ENCODE data around the gene TTYH3. TPM values are rescaled to one million over a fixed set of nuclear protein-coding genes. Genes with fewer than 3 reads are reported as not detected.

The TTYH3 gene
- total and polyA plus RNA-seq, 2 of the 8 experiments (the other 6 are each of a cell fraction or from before 2014, with no cell fraction given), result 66.2 to 169 TPM

DNA sequence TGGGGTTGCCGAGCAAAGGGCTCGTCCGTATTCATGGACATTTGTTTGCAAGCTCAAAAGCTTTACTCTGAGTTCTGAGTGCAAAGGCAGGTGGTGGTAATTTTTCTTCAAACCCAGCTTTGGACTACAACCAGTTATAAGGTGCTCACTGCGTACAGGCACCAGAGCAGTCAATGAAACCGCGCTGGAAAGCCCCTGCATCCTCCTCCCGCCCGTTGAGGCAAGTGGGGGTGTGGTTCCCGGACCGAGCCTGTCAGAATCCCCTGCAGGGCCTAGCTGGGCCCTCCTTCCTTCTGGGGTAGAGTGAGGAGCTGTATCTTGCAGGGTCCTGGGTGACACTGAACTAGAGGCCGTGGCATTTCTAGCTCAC, 78.5 kb downstream of the TTYH3 start:
- Histone ChIP-seq H3K36me3 (ENCODE audit: control insufficient read depth in 2 of 4, insufficient read depth in 4 of 4, low read length in 3 of 4) (no peaks in the 10 kb centered on the region; a peak in 1 of 8 replicates), H3K9me3 (ENCODE audit: insufficient read depth in 2 of 2, low read depth in 1 of 2, low read length in 1 of 2) (no peaks in the 10 kb centered on the region), H3K27ac (ENCODE audit: low read depth, low read length) (no peak overlapping the region), H2BK12ac (ENCODE audit: low read depth, low read length) (0 out of 2 replicates have a peak overlapping the region, but pooled peaks have one; percentile 27), H3K56ac (replicated peaks; ENCODE audit: insufficient read length, low read depth, low read length) (no peak overlapping the region), H3K79me1 (ENCODE audit: low read depth, low read length) (no peaks in the 10 kb centered on the region), H2BK20ac (ENCODE audit: low read length) (no peak overlapping the region), H3K23ac (ENCODE audit: insufficient read length) (no peak overlapping the region), H3K23me2 (ENCODE audit: low read depth, low read length) (no peaks in the 10 kb centered on the region), H3K79me2 (ENCODE audit: control insufficient read depth in 1 of 2, insufficient read depth in 2 of 2, low read length in 2 of 2) (no peaks in the 10 kb centered on the region), H3K18ac (ENCODE audit: extremely low read depth, low read length) (no peak overlapping the region), H3K9ac (replicated peaks in 1 of 4; ENCODE audit: extremely low read depth in 1 of 4, low read depth in 3 of 4, low read length in 3 of 4) (no peak overlapping the region), H3K4me1 (replicated peaks in 1 of 4; ENCODE audit: control insufficient read depth in 3 of 4, insufficient read depth in 4 of 4, low read length in 3 of 4) (peaks cover 0 to 5% (median under 1%) of the 10 kb centered on the region in 4 experiments; a peak in 2 of 7 replicates), H3K27me3 (replicated peaks in 1 of 4; ENCODE audit: control insufficient read depth in 3 of 4, extremely low read depth in 1 of 4, insufficient read depth in 3 of 4, low read length in 3 of 4) (no peaks in the 10 kb centered on the region), H2BK120ac (replicated peaks; ENCODE audit: low read depth, low read length) (no peak overlapping the region), H3K4ac (replicated peaks; ENCODE audit: insufficient read length, low read depth, low read length) (no peak overlapping the region), H2BK15ac (ENCODE audit: low read length) (no peak overlapping the region), H3K4me3 (ENCODE audit: extremely low read depth in 1 of 4, insufficient read depth in 2 of 4, low read depth in 3 of 4, low read length in 4 of 4) (no peak overlapping the region), H2BK5ac (ENCODE audit: low read depth, low read length) (no peak overlapping the region), H4K8ac (ENCODE audit: extremely low read depth, insufficient read depth, low read length) (no peak overlapping the region), H2AFZ (ENCODE audit: low read length) (no peak overlapping the region), H4K91ac (replicated peaks; ENCODE audit: insufficient read length, low read length) (no peak overlapping the region), H4K20me1 (replicated peaks in 1 of 2; ENCODE audit: control insufficient read depth in 1 of 2, insufficient read depth in 2 of 2, low read length in 2 of 2) (peaks cover 1 to 3% of the 10 kb centered on the region in 2 experiments), H3K14ac (ENCODE audit: insufficient read length) (no peak overlapping the region), H3K4me2 (ENCODE audit: insufficient read depth in 1 of 2, low read depth in 2 of 2, low read length in 2 of 2) (no peak overlapping the region), H4K5ac (ENCODE audit: insufficient read length, low read depth, low read length) (no peak overlapping the region), H2AK5ac (ENCODE audit: low read depth, low read length) (no peak overlapping the region)
- DNase-seq (ENCODE audit: low read depth in 1 of 2, low spot score in 2 of 2), result no peak
- no peak for FAIRE-seq
- ChIA-PET CTCF (ENCODE audit: partially characterized antibody) (interaction anchor here (0.5 to 9.1 kb wide), 50 partner anchors 11 to 490 kb away, joined by 3 to 125 read pairs (median 4); partner anchors contain the start of gene AMZ1), POLR2A (ENCODE audit: partially characterized antibody) (interaction anchor here (0.9 to 2.0 kb wide), 7 partner anchors 9 to 208 kb away, joined by 3 to 6 read pairs (median 5); no protein-coding TSS in a partner anchor)
- WGBS, 2 experiments (ENCODE audit: extremely low coverage in 1 of 2, insufficient coverage in 1 of 2, insufficient read length in 1 of 2, insufficient replicate concordance in 2 of 2, low coverage in 1 of 2, low lambda C conversion rate in 2 of 2, missing lambda C conversion rate in 1 of 2), result 93% methylated on average over 11 of the region's 11 CpGs; no CpG with 5 or more reads in 1 of the 2 experiments
- no peak for TF ChIP-seq TBP (IDR thresholded peaks at IDR 0.05; ENCODE audit: low read depth, low read length)
- TF ChIP-seq, protein P1, sequence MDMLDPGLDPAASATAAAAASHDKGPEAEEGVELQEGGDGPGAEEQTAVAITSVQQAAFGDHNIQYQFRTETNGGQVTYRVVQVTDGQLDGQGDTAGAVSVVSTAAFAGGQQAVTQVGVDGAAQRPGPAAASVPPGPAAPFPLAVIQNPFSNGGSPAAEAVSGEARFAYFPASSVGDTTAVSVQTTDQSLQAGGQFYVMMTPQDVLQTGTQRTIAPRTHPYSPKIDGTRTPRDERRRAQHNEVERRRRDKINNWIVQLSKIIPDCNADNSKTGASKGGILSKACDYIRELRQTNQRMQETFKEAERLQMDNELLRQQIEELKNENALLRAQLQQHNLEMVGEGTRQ (IDR thresholded peaks at IDR 0.05; ENCODE audit: low read length), result no peak
- no peak for TF ChIP-seq NRF1 (IDR thresholded peaks at IDR 0.05; ENCODE audit: low read depth, low read length)
- TF ChIP-seq KDM1A (IDR thresholded peaks at IDR 0.05; ENCODE audit: borderline replicate concordance, low read length), result no peak
- TF ChIP-seq, protein P2, sequence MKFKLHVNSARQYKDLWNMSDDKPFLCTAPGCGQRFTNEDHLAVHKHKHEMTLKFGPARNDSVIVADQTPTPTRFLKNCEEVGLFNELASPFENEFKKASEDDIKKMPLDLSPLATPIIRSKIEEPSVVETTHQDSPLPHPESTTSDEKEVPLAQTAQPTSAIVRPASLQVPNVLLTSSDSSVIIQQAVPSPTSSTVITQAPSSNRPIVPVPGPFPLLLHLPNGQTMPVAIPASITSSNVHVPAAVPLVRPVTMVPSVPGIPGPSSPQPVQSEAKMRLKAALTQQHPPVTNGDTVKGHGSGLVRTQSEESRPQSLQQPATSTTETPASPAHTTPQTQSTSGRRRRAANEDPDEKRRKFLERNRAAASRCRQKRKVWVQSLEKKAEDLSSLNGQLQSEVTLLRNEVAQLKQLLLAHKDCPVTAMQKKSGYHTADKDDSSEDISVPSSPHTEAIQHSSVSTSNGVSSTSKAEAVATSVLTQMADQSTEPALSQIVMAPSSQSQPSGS (IDR thresholded peaks at IDR 0.05; ENCODE audit: low read length), result no peak
- TF ChIP-seq RNF2 (IDR thresholded peaks at IDR 0.05; ENCODE audit: borderline replicate concordance, low read depth, low read length, missing control alignments, poor library complexity, severe bottlenecking), result no peak
- TF ChIP-seq MAFK (IDR thresholded peaks at IDR 0.05; ENCODE audit: low read depth, low read length), result no peak
- no peak for TF ChIP-seq POLR2A (IDR thresholded peaks at IDR 0.05; ENCODE audit: control extremely low read depth in 1 of 2, low read depth in 2 of 2, low read length in 2 of 2)
- no peak for TF ChIP-seq SIRT6 (IDR thresholded peaks at IDR 0.05; ENCODE audit: low read length)
- no peak for TF ChIP-seq GABPA (IDR thresholded peaks at IDR 0.05; ENCODE audit: borderline replicate concordance, insufficient read depth, low read length)
- no peak for TF ChIP-seq SP4 (IDR thresholded peaks at IDR 0.05; ENCODE audit: low read length)

All from H1 (cell line).